ENCODE measurements around the gene SNTG2.

The SNTG2 gene

DNA sequence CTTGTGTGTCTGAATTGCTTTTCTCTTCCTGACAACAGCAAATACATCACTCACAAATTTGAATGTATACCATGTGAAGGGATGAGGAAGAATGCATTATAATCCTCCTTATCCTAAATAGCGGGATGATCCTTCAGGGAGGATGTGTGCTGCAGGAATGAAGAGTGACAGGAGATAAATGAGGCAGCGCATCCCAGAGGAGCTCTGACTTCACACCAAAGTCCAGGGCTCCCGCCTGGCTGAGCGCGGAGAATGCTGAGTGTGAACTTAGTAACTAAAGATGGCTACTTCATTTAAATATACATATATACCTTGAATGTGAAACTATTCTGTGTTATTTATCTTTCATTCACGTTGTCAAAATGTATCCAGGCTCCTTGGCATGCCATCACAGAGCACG, 317.4 kb downstream of the SNTG2 start:
- DNase-seq (ENCODE audit: low read depth in 4 of 4, low spot score in 1 of 4), result no peak

DNA sequence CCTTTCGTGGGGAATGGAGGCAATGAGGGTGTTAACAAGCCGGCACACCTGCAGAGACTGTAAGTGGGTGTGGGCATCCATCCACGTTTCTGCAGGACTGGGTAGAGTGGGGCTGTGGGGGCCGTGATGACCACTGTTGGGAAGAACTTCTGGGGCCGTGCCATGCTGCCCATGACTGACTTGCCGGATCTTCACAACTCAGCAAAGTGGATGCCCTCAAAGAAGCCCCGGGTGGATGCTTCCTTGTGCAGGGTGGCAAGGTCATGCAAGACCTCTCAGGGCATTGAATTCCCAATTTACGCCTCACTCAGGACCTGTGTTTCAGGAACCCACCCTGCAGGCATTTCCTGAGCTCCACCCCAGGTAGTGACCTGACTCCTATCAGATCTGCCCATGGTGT, 319.2 kb downstream of the SNTG2 start:
- DNase-seq (ENCODE audit: low read depth in 4 of 4, low spot score in 1 of 4), result no peak

DNA sequence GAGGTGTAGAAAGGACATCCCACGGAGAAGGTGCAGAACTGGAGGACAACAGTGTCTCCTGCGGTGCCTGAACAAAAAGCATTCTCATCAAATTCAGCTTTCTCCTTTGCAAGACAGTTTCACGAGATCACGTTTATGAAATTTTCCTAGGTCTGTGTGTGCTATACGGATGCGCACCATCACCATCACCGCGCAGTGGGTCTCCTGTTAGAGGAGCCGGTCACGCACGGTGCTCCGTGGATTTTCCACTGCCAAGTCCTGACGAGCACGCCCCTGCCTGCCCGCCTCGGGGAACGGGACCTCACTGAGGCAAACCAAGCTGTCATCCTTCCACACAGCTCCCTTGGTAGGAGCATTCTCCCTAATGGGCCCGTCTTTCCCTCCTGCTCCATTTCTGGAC, 322.2 kb downstream of the SNTG2 start:
- DNase-seq (ENCODE audit: low read depth in 4 of 4, low spot score in 1 of 4), result no peak

DNA sequence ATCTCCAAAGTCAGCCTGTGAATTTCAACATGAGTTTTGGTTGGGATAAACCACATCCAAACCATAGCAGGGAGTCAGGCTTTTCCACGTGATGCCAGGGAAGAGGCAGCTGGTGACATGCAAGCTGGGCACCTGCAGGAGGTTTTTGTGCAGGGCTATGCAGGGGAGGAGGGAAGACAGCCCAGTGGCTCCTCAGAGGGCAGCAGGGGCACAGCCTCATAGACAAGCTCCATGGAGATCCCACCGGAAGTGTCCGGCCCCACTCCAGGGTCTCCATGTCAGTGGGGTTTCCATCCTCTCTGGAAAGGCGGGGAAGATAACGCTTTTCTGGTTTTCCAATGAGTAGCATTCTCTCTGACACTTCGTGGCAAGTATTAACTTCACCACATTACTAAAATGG, 327.0 kb downstream of the SNTG2 start:
- DNase-seq (ENCODE audit: low read depth in 4 of 4, low spot score in 1 of 4), result no peak

DNA sequence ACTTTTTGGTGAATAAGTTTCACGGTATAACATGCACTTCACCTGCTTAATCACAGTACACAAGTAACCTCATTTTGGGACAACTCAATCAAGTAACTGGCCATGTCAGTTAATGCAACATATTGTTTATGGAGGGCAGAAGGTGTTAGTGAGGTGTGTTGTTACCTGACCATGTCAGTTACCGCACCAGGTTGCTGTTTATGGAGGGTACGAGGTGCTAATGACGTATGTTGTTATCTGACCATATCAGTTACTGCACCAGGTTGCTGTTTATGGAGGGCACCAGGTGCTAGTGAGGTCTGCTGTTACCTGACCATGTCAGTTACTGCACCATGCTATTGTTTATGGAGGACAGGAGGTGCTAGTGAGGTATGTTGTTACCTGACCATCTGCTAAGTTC, 327.5 kb downstream of the SNTG2 start:
- DNase-seq (ENCODE audit: low read depth in 4 of 4, low spot score in 1 of 4), result no peak

DNA sequence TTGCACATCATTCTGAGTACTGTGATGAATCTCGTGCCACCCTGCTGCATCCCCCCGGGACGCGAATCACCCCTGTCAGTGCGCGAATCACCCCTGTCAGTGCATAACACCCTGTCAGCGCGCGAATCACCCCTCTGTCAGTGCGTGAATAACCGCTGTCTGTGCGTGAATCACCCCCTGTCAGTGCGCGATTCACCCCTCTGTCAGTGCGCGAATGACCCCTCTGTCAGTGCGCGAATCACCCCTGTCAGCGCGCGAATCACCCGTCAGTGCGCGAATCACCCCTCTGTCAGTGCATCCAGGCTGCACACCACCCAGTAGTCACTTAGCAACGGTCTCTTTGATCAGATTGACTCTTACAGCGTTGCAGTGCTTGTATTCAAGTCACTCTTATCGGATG, 328.2 kb downstream of the SNTG2 start:
- DNase-seq (ENCODE audit: low read depth in 4 of 4, low spot score in 1 of 4), result no peak

DNA sequence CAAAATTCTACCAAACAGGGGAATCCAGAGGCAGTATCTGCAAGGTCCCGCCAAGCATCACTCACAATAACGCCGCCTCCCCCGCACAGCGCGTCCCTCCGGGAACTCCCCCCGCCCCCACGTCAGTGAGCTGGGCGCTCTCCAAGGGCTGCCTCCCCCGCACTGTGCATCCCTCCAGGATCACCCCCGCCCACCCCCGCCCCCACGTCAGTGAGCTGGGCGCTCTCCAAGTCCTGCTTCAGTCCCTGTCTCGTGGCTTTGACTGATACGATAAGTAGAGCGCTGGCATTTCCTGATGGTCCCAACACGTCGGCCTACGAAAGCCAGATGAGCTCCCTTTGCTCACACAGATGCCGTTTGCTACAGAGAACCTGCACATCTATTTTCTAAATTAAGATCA, 331.9 kb downstream of the SNTG2 start:
- no peak for DNase-seq (ENCODE audit: low read depth in 4 of 4, low spot score in 1 of 4)

DNA sequence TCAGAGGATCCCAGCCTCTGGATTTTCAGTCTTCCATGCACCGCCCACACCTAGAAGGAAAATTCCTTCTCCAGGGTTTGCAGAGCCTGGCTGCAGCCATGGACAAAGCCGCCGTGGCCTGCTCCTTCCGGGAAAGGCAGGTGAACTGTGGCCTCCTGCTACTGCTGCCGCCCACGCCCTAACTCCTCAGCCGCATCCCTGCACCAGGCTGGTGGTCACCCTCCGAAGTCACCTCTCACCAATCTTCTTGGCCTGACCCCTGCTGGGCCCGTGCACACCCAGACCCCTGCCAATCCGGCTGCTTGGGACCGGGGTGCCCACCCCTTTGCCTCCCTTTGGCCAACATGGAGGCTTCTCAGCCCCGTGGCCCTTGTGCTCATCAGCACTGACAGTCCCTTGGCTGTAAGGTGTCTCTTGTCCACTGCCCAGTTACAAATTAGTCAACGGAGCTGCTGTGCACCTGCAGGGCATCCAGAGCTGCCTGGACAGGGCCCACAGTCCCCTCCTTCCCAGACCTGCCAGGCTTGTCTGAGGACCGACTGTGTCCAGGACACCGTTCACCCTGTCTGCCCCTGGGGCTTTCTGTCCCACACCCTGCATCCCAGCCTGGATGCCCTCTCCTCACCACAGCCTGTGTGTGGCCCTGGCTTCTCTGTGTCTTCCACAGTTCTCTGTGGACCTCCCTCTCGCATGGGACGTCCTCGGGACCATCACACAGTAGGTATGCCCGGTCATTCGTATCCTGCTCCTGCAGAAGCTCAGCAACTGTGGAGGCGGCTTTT, 332.6 kb downstream of the SNTG2 start:
- no peak for DNase-seq (ENCODE audit: low read depth in 4 of 4, low spot score in 1 of 4)

DNA sequence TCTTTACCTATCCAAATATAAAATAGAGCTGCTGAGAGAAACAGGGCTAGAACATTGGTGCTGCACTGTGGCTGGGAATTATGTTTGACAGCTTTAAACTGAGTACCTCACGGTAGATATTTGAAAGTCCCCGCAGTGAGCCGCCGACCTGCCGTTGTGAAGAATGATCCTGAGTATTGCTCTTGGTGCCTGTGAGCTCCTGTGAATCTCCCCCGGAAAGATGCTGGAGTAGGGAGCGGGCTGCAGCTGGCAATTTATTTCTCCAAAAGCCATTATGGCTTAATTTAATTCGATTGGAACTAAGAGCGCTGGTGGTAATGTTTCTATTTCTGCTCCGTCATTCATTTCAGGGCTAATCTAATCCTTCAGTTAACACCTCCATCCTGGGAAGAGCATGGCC, 333.2 kb downstream of the SNTG2 start:
- DNase-seq (ENCODE audit: low read depth in 4 of 4, low spot score in 1 of 4), result no peak

DNA sequence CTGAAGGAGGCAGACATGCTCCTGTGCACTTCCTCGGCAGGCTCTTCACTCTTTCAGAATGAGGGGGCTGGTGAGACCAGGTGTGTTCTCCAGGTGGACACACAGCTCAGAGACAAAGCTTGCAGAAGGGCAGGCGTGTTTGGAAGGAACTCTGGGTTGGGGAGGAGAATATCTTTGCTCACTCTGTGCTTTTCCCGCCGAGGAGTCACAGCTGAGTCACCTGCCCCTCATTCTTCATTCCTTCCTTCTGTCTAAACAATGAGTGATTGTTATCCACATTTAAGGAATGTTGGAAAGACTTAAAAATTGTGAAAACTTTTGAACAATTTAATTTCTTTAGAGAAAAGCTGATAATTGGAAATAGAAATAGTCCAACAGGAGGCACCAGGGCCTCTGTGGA, 336.3 kb downstream of the SNTG2 start:
- no peak for DNase-seq (ENCODE audit: low read depth in 4 of 4, low spot score in 1 of 4)

DNA sequence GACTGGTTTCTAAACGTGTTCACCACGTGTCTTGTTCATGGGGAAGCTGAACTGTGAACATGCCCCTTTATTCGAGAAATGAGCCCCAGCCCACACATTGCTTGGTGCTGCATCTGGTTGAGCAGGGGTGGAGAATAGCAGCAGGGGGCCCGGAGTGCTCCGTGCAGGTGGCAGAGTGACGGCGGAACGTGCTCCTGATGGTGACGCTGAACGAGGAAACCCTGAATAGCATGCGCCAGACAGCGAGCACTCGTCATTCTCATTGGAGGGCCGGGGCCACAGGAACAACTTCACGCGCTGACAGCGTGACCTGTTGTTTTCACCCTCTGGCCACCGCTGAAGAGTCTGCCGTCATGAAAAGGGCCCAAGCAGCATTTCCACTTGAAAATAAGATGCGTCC, 336.8 kb downstream of the SNTG2 start:
- no peak for DNase-seq (ENCODE audit: low read depth in 4 of 4, low spot score in 1 of 4)

DNA sequence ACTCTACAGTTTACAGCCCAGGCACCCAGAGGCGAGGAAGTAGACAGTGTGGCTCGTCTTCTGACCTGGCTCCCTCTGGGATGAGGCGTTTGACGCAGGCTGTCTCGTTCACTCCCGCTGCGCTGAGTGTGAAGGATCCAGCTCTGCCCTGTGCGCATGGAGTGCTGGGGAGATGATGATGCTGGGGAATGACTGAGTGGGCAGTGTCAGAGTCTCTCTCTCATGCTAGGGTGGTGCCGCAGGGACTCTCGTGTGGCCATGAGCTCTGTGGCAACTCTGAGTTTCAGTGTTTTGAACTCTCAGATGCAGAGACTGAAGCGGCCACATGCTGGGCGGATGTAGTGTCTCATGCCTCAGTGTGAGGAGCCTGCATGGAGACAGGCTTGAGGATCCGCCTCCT, 344.3 kb downstream of the SNTG2 start:
- DNase-seq (ENCODE audit: low read depth in 4 of 4, low spot score in 1 of 4), result no peak

DNA sequence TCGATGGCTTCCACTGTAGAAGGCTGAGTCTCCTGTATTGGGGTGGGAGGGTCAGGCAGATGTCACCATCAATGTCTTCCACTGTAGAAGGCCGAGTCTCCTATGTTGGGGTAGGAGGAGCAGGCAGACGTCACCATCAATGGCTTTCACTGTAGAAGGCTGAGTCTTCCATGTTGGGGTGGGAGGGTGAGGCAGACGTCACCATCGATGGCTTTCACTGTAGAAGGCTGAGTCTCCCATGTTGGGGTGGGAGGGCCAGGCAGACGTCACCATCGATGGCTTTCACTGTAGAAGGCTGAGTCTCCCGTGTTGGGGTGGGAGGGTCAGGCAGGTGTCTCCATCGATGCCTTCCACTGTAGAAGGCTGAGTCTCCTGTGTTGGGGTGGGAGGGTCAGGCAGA, 345.1 kb downstream of the SNTG2 start:
- no peak for DNase-seq (ENCODE audit: low read depth in 4 of 4, low spot score in 1 of 4)

DNA sequence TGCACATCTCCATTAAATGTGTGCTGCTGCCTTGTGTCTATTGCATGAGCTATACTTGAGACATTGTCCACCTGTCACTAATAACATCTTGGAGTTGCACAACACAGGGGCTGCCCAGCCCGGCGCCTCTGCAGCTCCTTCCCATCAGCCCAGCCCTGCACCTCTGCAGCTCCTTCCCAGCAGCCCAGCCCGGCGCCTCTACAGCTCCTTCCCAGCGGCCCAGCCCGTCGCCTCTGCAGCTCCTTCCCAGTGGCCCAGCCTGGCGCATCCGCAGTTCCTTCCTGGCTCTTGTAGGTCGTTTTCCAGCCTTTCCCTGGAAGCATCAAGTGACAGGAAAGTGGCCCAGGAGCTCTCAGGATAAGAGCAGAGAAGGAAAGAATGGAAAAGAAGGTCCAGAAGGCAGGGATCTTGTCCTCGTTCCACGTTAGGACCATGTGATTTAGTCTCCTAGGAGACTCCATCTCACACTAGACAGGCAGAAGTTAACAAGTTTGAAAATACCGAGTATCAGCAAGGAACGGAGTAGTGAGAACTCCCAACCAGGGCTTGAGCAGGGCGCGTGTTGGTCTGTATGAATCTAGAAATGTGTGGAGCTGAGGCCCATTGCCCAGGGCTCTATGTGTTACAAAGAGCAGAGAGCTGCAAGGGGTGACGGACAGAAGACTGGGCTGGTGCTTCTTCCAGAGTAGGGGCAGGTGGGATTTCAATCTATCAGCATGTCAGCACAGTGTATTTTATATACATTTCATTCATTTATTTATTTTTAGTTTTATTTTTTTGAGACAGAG, 346.9 kb downstream of the SNTG2 start:
- no peak for DNase-seq (ENCODE audit: low read depth in 4 of 4, low spot score in 1 of 4)

DNA sequence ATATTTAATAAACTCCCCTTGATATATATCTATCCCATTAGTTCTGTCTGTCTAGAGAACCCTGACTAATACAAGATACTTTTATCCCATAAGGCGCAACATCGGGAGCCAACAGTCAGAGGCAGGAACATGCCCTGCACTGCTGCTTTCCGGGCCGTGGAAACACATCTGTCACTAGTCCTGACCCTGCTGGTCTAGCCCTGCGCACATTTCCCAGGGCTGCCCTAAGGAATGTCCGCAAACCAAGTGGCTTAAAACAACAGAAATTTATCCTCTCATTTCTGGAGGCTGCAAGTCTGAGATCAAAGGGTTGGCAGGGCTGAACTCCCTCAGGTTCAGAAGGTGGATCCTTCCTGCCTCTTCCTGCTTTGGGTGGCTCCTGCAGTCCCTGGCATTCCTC, 348.4 kb downstream of the SNTG2 start:
- DNase-seq (ENCODE audit: low read depth in 4 of 4, low spot score in 1 of 4), result no peak

DNA sequence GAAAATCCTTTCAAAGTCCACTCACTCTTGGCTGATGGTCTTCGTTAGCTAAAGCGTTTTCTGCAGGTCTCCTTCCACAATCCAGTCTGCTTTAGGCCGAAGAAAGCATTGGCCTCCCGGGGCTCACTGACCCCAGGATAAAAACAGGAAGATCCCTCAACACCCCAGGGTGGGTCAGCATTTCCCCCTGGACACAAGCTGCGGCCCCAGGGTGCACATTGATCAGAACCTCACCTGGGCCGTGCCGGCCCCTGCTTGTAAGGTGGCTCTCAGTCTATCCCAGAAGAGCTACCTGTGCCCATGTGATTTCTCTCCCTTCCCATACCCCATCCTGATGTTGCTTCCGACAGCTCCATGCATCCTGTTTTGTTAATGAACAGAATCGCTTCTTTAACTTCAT, 349.6 kb downstream of the SNTG2 start:
- no peak for DNase-seq (ENCODE audit: low read depth in 4 of 4, low spot score in 1 of 4)

DNA sequence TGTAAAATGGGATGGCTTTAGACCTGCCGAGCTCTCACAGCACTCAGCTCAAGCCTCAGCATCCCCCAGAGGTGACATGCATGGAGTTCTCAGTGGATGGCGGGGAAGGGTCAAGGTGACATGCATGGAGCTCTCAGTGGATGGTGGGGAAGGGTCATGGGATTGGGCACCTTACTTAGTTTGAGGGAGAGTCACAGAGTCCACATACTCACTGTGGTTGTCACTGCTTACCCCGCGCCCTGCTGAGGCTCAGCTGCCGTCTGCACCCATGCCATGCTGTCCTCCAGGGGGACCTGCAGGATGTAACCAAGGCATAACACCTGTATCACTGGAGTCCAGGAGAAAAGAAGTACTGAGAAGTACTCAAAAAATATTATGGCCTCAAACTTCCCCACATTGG, 350.4 kb downstream of the SNTG2 start:
- DNase-seq (ENCODE audit: low read depth in 4 of 4, low spot score in 1 of 4), result no peak

DNA sequence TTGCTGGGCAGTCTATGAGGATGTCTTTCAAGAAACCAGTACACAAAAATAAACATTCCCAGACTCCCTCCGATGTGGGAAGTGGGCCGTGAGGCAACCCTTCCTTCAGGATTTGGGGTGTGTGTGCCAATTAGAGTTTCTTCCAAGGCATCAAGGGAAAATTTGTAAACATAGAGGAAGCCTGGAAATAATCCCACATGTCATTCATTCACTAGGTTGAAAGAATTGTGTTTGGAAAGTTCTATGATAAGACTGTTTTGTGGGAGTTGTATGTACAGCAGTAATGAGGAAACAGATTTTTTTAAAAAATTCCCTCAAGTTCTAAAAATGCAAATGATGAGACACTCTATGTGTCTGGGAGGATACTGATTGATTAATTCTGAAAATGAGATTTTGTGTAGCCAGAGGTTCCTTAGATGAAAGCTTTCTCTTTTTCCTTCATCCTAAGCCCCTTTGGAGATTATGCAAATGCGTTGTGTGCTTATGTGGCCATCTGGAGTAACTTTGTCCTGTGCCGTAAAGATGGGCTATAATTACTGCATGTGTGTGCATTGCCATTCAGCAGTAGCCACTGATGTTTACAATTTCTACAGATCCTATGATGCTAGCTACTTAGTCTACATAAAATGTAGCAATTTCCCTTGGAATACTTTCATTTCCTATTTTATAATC, 354.8 kb downstream of the SNTG2 start:
- no peak for DNase-seq (ENCODE audit: low read depth in 4 of 4, low spot score in 1 of 4)

DNA sequence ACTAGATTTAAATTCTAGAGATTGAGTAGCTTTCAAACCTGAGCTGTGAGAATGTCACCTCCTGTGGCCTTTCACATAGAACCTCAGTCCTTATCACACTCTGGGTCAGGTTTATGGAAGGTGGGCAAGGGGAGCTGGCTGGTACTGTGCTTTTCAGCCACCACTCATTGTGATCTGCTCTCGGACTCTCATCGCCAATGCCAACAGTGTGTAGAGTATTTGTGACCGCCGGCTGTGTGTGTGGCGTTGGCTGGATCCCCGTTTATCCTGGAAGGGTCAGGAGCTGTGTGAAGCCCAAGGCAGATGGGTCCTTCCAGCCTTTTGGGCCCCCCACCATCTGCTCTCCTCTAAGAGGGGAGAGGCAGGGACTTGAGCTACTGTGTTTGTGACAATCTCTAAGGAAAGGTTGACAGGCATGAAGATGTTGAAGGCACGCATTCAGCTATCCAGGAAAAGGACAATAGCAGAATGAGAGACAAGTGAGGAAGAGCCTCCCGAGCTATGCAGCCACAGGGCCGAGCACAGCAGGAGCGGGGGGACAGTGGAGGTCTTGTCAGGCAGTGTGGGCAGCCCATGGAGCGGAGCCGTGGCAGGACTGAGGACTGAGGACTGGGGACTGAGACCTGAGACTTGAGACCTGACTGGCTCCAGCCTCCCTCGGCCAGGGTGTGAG, 355.5 kb downstream of the SNTG2 start:
- no peak for DNase-seq (ENCODE audit: low read depth in 4 of 4, low spot score in 1 of 4)

DNA sequence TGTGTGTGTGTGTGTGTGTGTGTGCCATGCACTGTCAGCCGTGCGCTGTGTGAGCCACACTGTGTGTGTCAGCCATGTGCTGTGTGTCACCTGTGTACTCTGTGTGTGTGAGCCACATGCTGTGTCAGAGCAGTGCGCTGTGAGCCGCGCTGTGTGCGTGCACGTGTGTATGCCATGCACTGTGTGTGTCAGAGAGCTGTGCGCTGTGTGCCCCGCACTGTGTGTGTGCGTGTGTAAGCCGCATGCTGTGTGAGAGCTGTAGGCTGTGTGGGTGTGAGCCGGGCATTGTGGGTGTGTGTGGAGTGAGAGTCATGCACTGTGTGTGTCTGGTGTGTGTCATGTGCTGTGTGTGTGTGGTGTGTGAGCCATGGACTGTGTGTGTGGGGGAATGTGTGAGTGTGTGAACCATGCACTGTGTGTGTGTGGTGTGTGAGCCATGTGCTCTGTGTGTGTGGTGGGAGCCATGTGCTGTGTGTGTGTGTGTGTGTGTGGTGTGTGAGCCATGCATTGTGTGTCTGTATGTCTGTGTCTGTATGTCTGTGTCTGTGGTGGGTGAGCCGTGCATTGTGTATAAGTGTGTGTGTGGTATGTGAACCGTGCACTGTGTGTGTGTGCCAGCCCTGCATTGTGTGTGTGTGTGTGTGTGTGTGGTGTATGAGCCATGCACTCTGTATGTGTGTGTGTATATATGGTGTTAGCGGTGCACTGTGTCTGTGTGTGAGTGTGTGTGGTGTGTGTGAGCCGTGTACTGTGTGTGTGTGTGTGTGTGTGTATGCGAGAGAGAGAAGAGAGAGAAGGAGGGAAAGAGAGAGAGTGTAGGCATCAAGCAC, 356.3 kb downstream of the SNTG2 start:
- DNase-seq (ENCODE audit: low read depth in 4 of 4, low spot score in 1 of 4), result no peak

DNA sequence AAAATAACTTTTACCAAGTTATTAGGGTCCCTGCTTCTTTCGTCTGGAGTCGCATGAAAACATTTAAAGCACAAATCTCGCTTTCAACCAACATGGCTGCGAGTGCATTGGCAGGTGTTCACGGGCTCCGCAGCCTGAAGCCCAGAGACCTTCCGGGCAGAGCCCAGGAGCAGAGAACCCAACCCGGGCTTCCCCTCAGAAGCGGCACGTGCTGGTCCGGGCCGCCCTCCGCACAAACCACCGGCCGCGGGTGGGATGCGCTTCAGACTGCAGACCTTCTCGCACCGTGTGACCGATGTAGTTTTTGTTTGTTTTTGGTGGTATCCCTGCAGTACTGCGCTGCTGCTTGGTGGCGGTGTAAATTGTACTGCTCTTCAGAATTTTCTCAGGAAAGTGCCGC, 357.0 kb downstream of the SNTG2 start:
- no peak for DNase-seq (ENCODE audit: low read depth in 4 of 4, low spot score in 1 of 4)

Measured in stimulated activated CD4-positive, alpha-beta T cell treated with anti-CD3 and anti-CD28 coated beads, Interleukin-1b, Interleukin-23, amount 100 ng/mL, for 24 hours (primary cell).